Astrocyte of the cerebellum (primary cell): Measurements from ENCODE around the gene CCDC70.

Source experiments
- DNase-seq: peaks from one replicate; pipeline ENCODE4 v3.0.0-alpha.2; 2011; ENCODE audit warnings: low read depth
- H3K4me3 ChIP-seq: 2 replicates; pipeline ENCODE4 v1.5.1; 2011; ENCODE audit warnings: mild to moderate bottlenecking, low read depth, low read length, moderate library complexity
- in situ Hi-C: cut with HindIII; loops from 2 replicates; pipeline ENCODE4 v1.10.0; 2017; ENCODE audit warnings: low sequenced_read_pairs
- TF ChIP-seq, protein P1 (sequence below): IDR thresholded peaks from 2 replicates; pipeline ENCODE4 v1.5.1; 2012; ENCODE audit warnings: low read length, low read depth, moderate library complexity, mild to moderate bottlenecking; ENCODE audit errors: missing control alignments

The CCDC70 gene

DNA sequence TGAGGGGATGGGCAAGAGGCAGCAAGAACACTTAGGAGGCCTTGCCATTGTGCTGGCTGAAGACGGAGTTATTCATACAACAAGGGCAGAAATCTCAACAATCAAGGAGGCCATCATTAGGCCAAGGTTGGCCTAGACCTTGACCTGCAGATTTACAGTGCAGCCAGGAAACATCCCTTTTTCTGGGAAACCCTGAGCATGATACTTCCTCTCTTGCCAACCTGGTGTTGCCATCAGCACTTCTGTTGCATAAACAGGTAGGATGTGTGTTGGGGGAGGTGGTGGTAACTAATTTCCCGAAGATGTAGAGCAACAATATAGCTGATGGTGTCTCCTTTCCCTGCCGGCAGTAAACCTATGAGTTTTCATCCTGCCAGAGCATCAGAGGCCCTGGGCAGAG is 24.8 kb upstream of the CCDC70 start:
- H3K4me3 ChIP-seq, result no peak overlapping the region
- TF ChIP-seq, protein P1, sequence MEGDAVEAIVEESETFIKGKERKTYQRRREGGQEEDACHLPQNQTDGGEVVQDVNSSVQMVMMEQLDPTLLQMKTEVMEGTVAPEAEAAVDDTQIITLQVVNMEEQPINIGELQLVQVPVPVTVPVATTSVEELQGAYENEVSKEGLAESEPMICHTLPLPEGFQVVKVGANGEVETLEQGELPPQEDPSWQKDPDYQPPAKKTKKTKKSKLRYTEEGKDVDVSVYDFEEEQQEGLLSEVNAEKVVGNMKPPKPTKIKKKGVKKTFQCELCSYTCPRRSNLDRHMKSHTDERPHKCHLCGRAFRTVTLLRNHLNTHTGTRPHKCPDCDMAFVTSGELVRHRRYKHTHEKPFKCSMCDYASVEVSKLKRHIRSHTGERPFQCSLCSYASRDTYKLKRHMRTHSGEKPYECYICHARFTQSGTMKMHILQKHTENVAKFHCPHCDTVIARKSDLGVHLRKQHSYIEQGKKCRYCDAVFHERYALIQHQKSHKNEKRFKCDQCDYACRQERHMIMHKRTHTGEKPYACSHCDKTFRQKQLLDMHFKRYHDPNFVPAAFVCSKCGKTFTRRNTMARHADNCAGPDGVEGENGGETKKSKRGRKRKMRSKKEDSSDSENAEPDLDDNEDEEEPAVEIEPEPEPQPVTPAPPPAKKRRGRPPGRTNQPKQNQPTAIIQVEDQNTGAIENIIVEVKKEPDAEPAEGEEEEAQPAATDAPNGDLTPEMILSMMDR, result no peak
- no peak for DNase-seq
- in situ Hi-C loops, result no loop called here

DNA sequence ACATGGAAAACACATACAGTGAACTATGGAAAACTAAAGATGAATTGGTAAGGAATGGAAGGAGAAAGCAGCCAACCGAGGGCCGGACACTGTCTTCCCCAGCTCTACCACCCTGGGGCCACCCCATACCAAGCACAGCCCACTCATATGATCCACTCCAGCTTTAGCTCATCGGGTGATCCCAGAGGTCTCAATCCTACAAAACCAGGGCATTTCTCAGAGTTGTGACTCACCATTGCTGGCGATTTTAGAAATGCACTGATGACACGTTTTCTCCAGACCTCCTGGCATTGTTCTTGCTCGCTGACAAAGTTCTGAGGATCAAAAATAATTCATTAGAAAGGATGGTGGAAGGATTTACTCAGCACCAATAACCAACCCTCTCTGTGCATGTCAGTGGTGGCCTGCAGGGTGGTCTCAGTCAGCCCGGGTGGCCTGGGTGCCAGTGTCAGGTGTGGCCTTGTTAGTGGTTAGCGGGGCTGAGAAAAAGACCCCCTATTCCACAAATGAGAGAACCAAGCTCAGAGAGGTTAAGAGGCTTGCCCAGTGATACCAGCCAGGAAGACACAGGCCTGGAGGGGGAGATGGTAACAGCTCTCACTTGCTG is 23.4 kb upstream of the CCDC70 start:
- DNase-seq, result no peak
- no peak overlapping the region for H3K4me3 ChIP-seq
- TF ChIP-seq, protein P1, result no peak
- in situ Hi-C loops, result no loop called here

GRCh38 chr13:51839711-51840540 is 21.8 kb upstream of the CCDC70 start:
- in situ Hi-C loops, result no loop called here
- DNase-seq, result no peak

GRCh38 chr13:51840917-51841316 is 20.9 kb upstream of the CCDC70 start:
- in situ Hi-C loops, result no loop called here
- no peak for DNase-seq
- no peak overlapping the region for H3K4me3 ChIP-seq
- TF ChIP-seq, protein P1, result no peak

More at GRCh38 chr13:51839711-51840540, 21.8 kb upstream of the CCDC70 start:
- no peak overlapping the region for H3K4me3 ChIP-seq
- TF ChIP-seq, protein P1, result no peak

GRCh38 chr13:51841732-51842131 is 20.0 kb upstream of the CCDC70 start:
- DNase-seq, result no peak
- TF ChIP-seq, protein P1, result no peak
- in situ Hi-C loops, result no loop called here
- no peak overlapping the region for H3K4me3 ChIP-seq

DNA sequence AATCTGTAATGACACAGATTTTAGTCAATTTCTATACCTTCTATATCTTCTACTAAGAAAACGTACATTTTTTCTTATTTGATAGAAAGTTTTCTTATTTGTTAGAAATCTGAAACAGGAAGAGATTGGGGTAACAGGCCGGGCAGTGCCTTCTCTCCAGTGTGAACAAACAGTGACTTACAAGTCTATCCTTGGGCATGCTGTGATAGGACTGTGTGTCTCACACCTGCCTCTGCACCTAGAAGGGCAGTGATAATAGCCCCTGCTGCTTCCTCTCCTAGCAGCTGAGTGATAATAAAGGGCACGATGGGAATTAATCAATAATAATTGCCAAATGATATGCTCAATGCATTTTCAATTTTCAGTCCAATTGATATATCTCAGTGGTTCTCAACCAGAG is 18.2 kb upstream of the CCDC70 start:
- H3K4me3 ChIP-seq, result no peak overlapping the region
- in situ Hi-C loops, result no loop called here
- DNase-seq, result no peak
- TF ChIP-seq, protein P1, result no peak
